ENCODE data around the gene PCMTD2. TPM values are rescaled to one million over a fixed set of nuclear protein-coding genes. Genes with fewer than 3 reads are reported as not detected.

Gene PCMTD2
- total and polyA plus RNA-seq, 2 of the 13 experiments (the other 11 are each of a cell fraction or from before 2014, with no cell fraction given) = 47.0 to 76.9 TPM

DNA sequence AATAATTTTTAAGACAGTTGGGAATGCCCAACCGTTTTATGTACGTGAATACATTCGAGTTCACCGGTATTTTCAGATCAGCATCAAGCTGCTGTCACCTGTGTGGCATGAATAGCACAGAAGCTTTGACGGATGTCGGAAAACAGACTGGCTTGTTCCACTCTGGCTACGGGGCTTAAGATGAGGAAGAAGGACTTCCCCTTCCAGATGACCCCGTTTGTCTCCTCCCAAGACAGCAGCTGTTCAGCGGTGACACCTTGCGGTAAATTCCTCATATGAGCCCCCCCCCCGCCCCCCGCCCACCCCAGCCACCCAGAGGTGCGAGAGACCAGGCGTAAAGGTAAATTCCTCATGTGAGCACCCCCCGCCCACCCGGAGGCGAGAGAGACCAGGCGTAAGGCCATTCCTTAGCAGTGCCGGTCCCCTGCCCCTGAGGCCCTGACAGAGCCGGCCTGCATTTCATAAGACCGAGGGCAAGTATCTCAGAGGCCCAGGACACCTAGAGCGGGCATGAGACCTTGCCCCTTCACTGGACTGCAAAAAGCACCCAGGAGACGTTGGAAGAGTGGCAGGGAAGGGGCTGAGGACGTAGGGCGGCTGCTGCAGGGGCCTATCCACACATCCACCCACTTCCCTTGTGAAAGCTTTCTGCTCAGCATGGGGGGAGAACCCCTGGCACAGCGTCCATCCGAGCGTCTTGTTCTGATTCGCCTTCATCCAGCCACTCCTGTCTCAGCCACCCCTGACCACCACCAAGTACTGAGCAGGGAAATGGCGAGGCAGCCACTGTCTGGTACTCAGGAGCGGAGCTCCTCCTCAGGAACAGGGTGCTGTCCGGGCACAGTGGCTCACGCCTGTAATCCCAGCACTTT lies 7.3 kb upstream of the PCMTD2 start (continued):
- no peak for TF ChIP-seq HNRNPLL (IDR thresholded peaks at IDR 0.05; ENCODE audit: low read depth, low read length, poor library complexity, severe bottlenecking)
- TF ChIP-seq TCF12 (IDR thresholded peaks at IDR 0.05) = no peak
- TF ChIP-seq TCF12 (CRISPR knock-in tag; IDR thresholded peaks at IDR 0.05) = no peak
- TF ChIP-seq EZH2 (conservative IDR thresholded peaks at IDR 0.05; ENCODE audit: low read depth, low read length) = 0 out of 2 replicates have a peak, but pooled peaks have one; percentile 43
- no peak for TF ChIP-seq KAT2B (IDR thresholded peaks at IDR 0.05; ENCODE audit: borderline replicate concordance, low read depth, low read length)
- no peak for TF ChIP-seq ONECUT2 (CRISPR knock-in tag; IDR thresholded peaks at IDR 0.05)
- TF ChIP-seq, protein P1, sequence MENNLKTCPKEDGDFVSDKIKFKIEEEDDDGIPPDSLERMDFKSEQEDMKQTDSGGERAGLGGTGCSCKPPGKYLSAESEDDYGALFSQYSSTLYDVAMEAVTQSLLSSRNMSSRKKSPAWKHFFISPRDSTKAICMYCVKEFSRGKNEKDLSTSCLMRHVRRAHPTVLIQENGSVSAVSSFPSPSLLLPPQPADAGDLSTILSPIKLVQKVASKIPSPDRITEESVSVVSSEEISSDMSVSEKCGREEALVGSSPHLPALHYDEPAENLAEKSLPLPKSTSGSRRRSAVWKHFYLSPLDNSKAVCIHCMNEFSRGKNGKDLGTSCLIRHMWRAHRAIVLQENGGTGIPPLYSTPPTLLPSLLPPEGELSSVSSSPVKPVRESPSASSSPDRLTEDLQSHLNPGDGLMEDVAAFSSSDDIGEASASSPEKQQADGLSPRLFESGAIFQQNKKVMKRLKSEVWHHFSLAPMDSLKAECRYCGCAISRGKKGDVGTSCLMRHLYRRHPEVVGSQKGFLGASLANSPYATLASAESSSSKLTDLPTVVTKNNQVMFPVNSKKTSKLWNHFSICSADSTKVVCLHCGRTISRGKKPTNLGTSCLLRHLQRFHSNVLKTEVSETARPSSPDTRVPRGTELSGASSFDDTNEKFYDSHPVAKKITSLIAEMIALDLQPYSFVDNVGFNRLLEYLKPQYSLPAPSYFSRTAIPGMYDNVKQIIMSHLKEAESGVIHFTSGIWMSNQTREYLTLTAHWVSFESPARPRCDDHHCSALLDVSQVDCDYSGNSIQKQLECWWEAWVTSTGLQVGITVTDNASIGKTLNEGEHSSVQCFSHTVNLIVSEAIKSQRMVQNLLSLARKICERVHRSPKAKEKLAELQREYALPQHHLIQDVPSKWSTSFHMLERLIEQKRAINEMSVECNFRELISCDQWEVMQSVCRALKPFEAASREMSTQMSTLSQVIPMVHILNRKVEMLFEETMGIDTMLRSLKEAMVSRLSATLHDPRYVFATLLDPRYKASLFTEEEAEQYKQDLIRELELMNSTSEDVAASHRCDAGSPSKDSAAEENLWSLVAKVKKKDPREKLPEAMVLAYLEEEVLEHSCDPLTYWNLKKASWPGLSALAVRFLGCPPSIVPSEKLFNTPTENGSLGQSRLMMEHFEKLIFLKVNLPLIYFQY (CRISPR knock-in tag; IDR thresholded peaks at IDR 0.05; ENCODE audit: borderline replicate concordance) = no peak
- TF ChIP-seq NCOA1 (CRISPR knock-in tag; IDR thresholded peaks at IDR 0.05) = no peak
- no peak for TF ChIP-seq ZBTB2 (CRISPR knock-in tag; IDR thresholded peaks at IDR 0.05; ENCODE audit: low read depth)
- no peak for TF ChIP-seq ZNF33B (CRISPR knock-in tag; IDR thresholded peaks at IDR 0.05)
- TF ChIP-seq, protein P2, sequence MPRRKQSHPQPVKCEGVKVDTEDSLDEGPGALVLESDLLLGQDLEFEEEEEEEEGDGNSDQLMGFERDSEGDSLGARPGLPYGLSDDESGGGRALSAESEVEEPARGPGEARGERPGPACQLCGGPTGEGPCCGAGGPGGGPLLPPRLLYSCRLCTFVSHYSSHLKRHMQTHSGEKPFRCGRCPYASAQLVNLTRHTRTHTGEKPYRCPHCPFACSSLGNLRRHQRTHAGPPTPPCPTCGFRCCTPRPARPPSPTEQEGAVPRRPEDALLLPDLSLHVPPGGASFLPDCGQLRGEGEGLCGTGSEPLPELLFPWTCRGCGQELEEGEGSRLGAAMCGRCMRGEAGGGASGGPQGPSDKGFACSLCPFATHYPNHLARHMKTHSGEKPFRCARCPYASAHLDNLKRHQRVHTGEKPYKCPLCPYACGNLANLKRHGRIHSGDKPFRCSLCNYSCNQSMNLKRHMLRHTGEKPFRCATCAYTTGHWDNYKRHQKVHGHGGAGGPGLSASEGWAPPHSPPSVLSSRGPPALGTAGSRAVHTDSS (CRISPR knock-in tag; conservative IDR thresholded peaks at IDR 0.05) = no peak
- TF ChIP-seq, protein P3, sequence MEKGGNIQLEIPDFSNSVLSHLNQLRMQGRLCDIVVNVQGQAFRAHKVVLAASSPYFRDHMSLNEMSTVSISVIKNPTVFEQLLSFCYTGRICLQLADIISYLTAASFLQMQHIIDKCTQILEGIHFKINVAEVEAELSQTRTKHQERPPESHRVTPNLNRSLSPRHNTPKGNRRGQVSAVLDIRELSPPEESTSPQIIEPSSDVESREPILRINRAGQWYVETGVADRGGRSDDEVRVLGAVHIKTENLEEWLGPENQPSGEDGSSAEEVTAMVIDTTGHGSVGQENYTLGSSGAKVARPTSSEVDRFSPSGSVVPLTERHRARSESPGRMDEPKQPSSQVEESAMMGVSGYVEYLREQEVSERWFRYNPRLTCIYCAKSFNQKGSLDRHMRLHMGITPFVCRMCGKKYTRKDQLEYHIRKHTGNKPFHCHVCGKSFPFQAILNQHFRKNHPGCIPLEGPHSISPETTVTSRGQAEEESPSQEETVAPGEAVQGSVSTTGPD (CRISPR knock-in tag; IDR thresholded peaks at IDR 0.05) = no peak
- no peak for TF ChIP-seq ARNTL (CRISPR knock-in tag; IDR thresholded peaks at IDR 0.05)
- TF ChIP-seq NRL (CRISPR knock-in tag; IDR thresholded peaks at IDR 0.05; ENCODE audit: borderline replicate concordance) = 0 out of 2 replicates have a peak, but pooled peaks have one; percentile 38
- TF ChIP-seq TERF1 (CRISPR knock-in tag; IDR thresholded peaks at IDR 0.05) = no peak
